Activated CD8-positive, alpha-beta T cell treated with anti-CD3 and anti-CD28 coated beads for 36 hours (primary cell): Measurements from ENCODE around the gene PRKAG1. TPM values are rescaled to one million over a fixed set of nuclear protein-coding genes. Genes with fewer than 3 reads are reported as not detected.

Experiments
- ATAC-seq: fragments of 200-7000 bp; cut with Tn5 transposase; one replicate; pipeline ENCODE4 v1.10.0; 2021; ENCODE audit warnings: mild to moderate bottlenecking, moderate library complexity
- CTCF ChIA-PET: fragments of 350-600 bp; sonication (Branson Sonifier 250); formaldehyde crosslinking; loops from one replicate; lab custom pipeline; 2021; ENCODE audit warnings: antibody characterized with exemption; lab: Charles Lee
- POLR2A ChIA-PET: fragments of 350-600 bp; sonication (Branson Sonifier 250); formaldehyde crosslinking; loops from one replicate; lab custom pipeline; 2021; ENCODE audit warnings: antibody characterized with exemption; lab: Charles Lee
- DNase-seq: peaks from one replicate; pipeline ENCODE4 v3.0.0-alpha.2; 2020
- H3K27ac Mint-ChIP-seq: one replicate; pipeline ENCODE4 v1.8.0; 2021; ENCODE audit warnings: mild to moderate bottlenecking, mixed read lengths
- H3K27me3 Mint-ChIP-seq: one replicate; pipeline ENCODE4 v1.8.0; 2021; ENCODE audit warnings: mixed read lengths
- H3K36me3 Mint-ChIP-seq: one replicate; pipeline ENCODE4 v1.8.0; 2021; ENCODE audit warnings: low read depth, mixed read lengths
- H3K4me1 Mint-ChIP-seq: one replicate; pipeline ENCODE4 v1.8.0; 2021; ENCODE audit warnings: low read depth, mixed read lengths
- H3K4me3 Mint-ChIP-seq: one replicate; pipeline ENCODE4 v1.8.0; 2021; ENCODE audit warnings: mild to moderate bottlenecking, moderate library complexity, mixed read lengths
- H3K9me3 Mint-ChIP-seq: one replicate; pipeline ENCODE4 v1.8.0; 2021; ENCODE audit warnings: mixed read lengths
- intact Hi-C: fragments of 100-400 bp; cut with micrococcal nuclease; formaldehyde crosslinking; loops from one replicate; pipeline ENCODE4 v1.10.0; 2022
- total RNA-seq, 2 experiments: library from RNA; stranded (reverse); gene quantifications; one replicate each; pipeline ENCODE4 v1.2.3, GENCODE V29; 2021
- TF ChIP-seq, protein P1 (sequence below): fragments of 200-600 bp; IDR thresholded peaks from one replicate; pipeline ENCODE4 v1.8.0; 2022; ENCODE audit warnings: antibody characterized with exemption, mild to moderate bottlenecking

Gene PRKAG1
- total RNA-seq, 2 experiments from 2014 or later = 43.3 to 47.3 TPM

DNA sequence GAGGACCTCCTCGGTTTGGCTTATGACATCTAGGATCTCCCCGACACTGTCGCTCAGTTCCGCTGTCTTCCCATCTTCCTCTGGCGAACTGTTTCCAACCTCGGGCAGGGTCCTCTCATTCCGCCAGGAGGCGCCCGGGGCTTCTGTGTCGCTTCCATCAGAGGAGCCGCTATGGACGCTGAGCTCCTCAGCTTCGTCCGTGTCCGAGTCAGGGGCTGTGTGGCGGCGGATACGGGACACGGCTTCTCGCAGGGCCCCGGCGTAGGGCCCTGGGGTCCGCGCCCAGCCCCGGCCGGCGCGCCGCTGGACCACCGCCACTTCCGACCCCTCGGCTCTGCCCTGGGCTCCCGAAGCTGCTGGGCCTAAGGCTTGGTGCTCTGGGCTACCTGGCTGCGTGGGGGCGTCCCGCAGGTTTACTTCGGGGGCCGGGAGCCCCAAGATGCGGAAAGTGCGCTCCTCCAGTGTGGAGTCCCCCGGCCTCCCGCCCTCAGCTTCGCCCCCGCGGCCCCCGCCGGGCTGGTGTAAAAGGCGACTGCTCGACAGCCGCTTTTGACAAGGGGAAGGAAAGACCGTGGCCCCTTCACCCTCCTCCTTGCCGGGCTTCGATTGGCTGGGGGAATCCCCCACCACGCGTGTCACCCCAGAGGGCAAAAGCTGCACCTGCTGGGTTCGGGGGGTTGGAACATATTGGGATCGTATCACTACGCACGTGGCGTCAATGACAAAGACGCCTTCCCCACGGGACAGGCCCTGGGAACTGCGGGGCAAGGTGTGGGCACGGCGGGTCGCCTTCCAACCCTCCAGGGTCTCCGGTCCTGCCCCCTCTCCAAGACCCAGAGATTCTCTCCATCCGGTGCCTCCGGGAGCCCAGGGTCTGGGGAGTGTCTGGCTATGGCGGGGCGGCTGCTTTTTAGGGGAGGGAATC is 21.5 kb downstream of the PRKAG1 start:
- Mint-ChIP-seq H3K4me1 (peaks cover 28% of the 10 kb centered on the region), H3K4me3 (peak overlapping the region; percentile 40), H3K27ac (no peak overlapping the region), H3K36me3 (peaks cover 16% of the 10 kb centered on the region), H3K27me3 (peaks cover 40% of the 10 kb centered on the region), H3K9me3 (no peaks in the 10 kb centered on the region)
- intact Hi-C loops = loop anchor here (5.0 kb wide), 1 partner anchor 95 kb away; the partner anchor contains the start of gene DHH
- ChIA-PET CTCF (interaction anchor here (0.6 to 21.6 kb wide), 27 partner anchors 8 to 238 kb away, joined by 3 to 896 read pairs (median 7); partner anchors contain the start of genes ARF3, DDX23, DHH and PRKAG1), POLR2A (interaction anchor here (0.6 to 1.5 kb wide), 12 partner anchors 13 to 991 kb away, joined by 3 to 10 read pairs (median 3); partner anchors contain the start of genes KMT2D and WNT1)
- ATAC-seq (peak; percentile 31), DNase-seq (peak; percentile 79)
- TF ChIP-seq, protein P1, sequence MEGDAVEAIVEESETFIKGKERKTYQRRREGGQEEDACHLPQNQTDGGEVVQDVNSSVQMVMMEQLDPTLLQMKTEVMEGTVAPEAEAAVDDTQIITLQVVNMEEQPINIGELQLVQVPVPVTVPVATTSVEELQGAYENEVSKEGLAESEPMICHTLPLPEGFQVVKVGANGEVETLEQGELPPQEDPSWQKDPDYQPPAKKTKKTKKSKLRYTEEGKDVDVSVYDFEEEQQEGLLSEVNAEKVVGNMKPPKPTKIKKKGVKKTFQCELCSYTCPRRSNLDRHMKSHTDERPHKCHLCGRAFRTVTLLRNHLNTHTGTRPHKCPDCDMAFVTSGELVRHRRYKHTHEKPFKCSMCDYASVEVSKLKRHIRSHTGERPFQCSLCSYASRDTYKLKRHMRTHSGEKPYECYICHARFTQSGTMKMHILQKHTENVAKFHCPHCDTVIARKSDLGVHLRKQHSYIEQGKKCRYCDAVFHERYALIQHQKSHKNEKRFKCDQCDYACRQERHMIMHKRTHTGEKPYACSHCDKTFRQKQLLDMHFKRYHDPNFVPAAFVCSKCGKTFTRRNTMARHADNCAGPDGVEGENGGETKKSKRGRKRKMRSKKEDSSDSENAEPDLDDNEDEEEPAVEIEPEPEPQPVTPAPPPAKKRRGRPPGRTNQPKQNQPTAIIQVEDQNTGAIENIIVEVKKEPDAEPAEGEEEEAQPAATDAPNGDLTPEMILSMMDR = peak; percentile 58

DNA sequence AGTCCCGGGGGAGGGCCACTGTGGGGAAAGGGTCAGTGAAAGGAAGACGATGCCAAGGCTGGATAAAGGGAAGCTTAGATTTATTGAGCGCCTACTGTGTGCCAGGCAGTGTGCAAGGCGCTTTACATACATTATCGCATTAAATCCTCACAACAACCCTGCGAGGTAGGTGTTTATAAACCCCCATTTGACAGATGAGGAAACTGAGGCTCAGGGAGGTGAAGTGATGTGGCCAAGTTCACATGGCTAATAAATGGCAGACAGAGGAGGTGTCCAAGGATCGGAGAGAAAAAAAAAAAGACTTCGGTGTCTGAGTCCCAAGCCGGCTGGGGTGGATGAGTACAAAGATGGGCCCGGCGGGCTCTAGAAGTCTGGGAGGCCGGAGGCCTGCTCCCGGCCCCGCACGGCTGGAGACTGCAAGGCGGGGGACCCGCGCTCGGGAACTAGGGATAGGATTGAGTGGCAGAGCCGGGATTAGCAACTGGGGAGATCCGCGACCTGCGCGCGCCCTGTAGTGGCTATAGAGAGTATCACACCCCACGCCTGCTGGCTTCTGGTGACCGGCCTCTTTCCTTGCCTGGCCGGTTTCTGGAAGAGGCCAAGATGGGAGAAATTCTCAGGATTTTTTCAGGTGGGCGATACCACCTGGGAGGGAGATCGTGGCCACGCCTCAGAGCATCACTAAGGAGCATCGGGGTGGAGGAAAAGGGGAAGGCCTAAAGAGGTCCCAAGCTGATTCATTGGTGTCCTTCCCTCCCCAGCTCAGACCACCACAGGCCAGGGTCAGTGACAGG is 23.3 kb downstream of the PRKAG1 start:
- peaks cover 2% of the 10 kb centered on the region for H3K36me3 Mint-ChIP-seq
- H3K9me3 Mint-ChIP-seq = no peaks in the 10 kb centered on the region
- no peak overlapping the region for H3K27ac Mint-ChIP-seq
- DNase-seq (peak; percentile 71), ATAC-seq (no peak)
- ChIA-PET POLR2A (interaction anchor here (0.7 to 1.9 kb wide), 3 partner anchors 17 to 143 kb away, joined by 3 to 5 read pairs (median 3); partner anchors contain the start of genes PRKAG1 and WNT1), CTCF (interaction anchor here (1.1 to 21.6 kb wide), 14 partner anchors 13 to 143 kb away, joined by 3 to 896 read pairs (median 6); partner anchors contain the start of genes ARF3, DDX23, DHH and WNT1)
- peaks cover 24% of the 10 kb centered on the region for H3K4me1 Mint-ChIP-seq
- no peak overlapping the region for H3K4me3 Mint-ChIP-seq
- intact Hi-C loops = loop anchor here (5.0 kb wide), 1 partner anchor 97 kb away; the partner anchor contains the start of gene DHH
- TF ChIP-seq, protein P1 = peak; percentile 84
- peaks cover 39% of the 10 kb centered on the region for H3K27me3 Mint-ChIP-seq

DNA sequence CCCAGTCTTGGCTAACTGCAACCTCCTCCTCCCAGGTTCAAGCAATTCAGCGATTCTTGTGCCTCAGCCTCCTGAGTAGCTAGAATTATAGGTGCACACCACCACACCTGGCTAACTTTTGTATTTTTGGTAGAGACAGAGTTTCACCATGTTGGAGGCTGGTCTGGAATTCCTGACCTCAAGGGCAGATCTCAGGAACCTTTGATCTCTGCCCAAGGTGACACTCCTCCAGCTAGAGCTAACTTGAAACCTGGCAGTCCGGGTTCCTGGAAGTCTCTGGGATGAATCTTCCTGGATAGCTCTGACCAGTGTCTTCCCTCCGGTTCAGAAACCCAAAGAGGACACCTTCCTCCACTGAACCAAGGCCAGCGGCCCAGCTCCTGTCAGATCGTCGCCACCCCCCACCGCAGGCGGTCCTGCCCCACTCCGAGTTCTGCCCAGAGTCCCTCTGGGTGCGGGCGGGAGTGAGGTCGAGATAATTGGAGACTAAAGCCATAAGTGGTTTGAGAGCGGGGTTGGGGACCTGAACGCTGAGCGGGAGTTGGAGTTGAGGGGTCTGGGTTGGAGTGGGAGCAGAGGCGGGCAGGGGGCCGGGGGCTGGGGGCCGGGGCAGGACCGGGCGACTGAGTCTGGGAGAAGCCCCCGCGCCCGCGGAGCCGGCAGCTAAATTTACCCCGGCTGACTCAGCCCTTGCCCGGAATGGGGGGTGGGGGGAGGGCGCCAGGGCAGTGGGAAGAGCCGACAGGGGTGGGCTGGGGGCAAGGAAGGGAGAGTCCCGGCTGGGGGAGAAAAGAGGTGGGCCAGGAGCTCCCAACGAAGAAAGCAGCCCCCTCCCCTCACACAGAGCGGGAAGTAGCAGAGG is 24.1 kb downstream of the PRKAG1 start:
- CTCF ChIA-PET = interaction anchor here (1.1 to 21.6 kb wide), 11 partner anchors 14 to 142 kb away, joined by 3 to 896 read pairs (median 5); partner anchors contain the start of genes ARF3, DDX23, DHH and WNT1

DNA sequence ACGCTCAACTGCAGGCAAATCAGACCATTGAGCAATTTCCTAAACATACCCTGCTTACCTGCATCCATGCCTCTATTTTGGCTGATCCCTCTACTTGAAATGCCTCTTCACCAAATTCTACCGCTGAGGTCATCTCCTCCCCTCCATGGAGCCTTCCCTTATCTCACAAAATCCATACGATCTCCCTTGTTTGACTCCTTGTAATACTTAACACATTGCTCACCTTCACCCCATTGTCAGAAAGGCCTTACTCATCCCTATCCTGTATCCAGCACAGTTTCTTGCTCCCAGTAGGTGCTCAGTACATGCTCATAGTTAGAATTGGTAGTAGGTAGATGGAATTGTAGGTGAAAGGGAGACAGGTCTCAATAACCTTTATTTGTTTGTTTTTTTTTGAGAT is 24.8 kb downstream of the PRKAG1 start:
- intact Hi-C loops = no loop called here
- Mint-ChIP-seq H3K4me1 (peaks cover 14% of the 10 kb centered on the region), H3K27ac (no peak overlapping the region), H3K9me3 (no peaks in the 10 kb centered on the region), H3K27me3 (peaks cover 44% of the 10 kb centered on the region), H3K36me3 (no peaks in the 10 kb centered on the region), H3K4me3 (no peak overlapping the region)
- DNase-seq = no peak
- no peak for ATAC-seq
- TF ChIP-seq, protein P1 = no peak
- ChIA-PET CTCF (interaction anchor here (1.2 to 21.6 kb wide), 10 partner anchors 15 to 141 kb away, joined by 3 to 896 read pairs (median 6); partner anchors contain the start of genes ARF3, DDX23, WNT1 and WNT10B), POLR2A (no interaction called here)

More for the DNA sequence above, 24.1 kb downstream of the PRKAG1 start:
- Mint-ChIP-seq H3K9me3 (no peaks in the 10 kb centered on the region), H3K36me3 (no peaks in the 10 kb centered on the region), H3K4me3 (no peak overlapping the region), H3K4me1 (peaks cover 16% of the 10 kb centered on the region), H3K27me3 (peaks cover 39% of the 10 kb centered on the region), H3K27ac (no peak overlapping the region)
- TF ChIP-seq, protein P1 = no peak
- no peak for DNase-seq
- POLR2A ChIA-PET = interaction anchor here (0.7 to 1.9 kb wide), 3 partner anchors 16 to 142 kb away, joined by 3 to 5 read pairs (median 3); partner anchors contain the start of genes PRKAG1 and WNT1
- ATAC-seq = no peak
- intact Hi-C loops = loop anchor here (5.0 kb wide), 1 partner anchor 98 kb away; the partner anchor contains the start of gene DHH
